Liver (tissue), 3 donors: ENCODE results near the gene LRIG1.

Experiments
- SP1 ChIP-seq: IDR thresholded peaks from 2 replicates; pipeline ENCODE4 v1.6.1; 2018; ENCODE audit warnings: antibody characterized with exemption, mild to moderate bottlenecking
- TAF1 ChIP-seq: conservative IDR thresholded peaks from 2 replicates; pipeline ENCODE4 v1.6.1; 2016; ENCODE audit warnings: antibody characterized with exemption, mild to moderate bottlenecking
- TF ChIP-seq, protein P1 (sequence below): fragments of 150-350 bp; IDR thresholded peaks from 2 replicates; pipeline ENCODE4 v1.5.1; 2017; ENCODE audit warnings: improper control_type of control experiment, low read depth, low read length; ENCODE audit not compliant: missing input control
- TF ChIP-seq, protein P2 (sequence below): IDR thresholded peaks from 2 replicates; pipeline ENCODE4 v1.6.1; 2016; ENCODE audit warnings: antibody characterized with exemption
- donor health status: healthy.
- donor health status: healthy.

DNA sequence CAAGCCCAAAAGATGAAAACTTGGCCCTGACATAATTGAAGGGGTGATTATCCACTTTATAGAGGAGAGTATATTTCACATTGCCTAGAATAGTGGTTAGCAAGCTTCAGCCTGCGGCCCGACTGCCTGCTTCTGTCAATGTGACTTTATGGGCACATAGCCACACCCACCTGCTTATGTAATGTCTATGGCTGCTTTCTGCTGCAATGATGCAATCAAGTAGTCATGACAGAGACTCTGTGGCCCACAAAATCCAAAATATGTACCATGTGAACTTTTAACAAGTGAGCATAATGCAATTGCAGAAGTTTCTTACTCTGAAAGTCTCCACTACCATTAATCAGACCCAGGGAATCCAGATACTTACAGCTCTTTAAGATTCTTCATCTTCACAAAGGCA lies 103.1 kb downstream of the LRIG1 start:
- TF ChIP-seq, protein P1, sequence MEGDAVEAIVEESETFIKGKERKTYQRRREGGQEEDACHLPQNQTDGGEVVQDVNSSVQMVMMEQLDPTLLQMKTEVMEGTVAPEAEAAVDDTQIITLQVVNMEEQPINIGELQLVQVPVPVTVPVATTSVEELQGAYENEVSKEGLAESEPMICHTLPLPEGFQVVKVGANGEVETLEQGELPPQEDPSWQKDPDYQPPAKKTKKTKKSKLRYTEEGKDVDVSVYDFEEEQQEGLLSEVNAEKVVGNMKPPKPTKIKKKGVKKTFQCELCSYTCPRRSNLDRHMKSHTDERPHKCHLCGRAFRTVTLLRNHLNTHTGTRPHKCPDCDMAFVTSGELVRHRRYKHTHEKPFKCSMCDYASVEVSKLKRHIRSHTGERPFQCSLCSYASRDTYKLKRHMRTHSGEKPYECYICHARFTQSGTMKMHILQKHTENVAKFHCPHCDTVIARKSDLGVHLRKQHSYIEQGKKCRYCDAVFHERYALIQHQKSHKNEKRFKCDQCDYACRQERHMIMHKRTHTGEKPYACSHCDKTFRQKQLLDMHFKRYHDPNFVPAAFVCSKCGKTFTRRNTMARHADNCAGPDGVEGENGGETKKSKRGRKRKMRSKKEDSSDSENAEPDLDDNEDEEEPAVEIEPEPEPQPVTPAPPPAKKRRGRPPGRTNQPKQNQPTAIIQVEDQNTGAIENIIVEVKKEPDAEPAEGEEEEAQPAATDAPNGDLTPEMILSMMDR, result no peak
- TF ChIP-seq TAF1 (no peak), SP1 (no peak)
- TF ChIP-seq, protein P2, sequence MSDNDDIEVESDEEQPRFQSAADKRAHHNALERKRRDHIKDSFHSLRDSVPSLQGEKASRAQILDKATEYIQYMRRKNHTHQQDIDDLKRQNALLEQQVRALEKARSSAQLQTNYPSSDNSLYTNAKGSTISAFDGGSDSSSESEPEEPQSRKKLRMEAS, result no peak
